Smooth muscle cell (in vitro differentiated cells): ENCODE data around the gene CHST12. TPM values are rescaled to one million over a fixed set of nuclear protein-coding genes. Genes with fewer than 3 reads are reported as not detected.

ENCODE experiments used
- DNase-seq: peaks from one replicate; lab custom pipeline; 2025; ENCODE audit not compliant: unreplicated experiment; lab: John Stamatoyannopoulos, UW
- H2AFZ ChIP-seq: fragments of 200-600 bp; sonication (generic); 2 replicates; pipeline ENCODE4 v1.6.0; 2016; ENCODE audit warnings: antibody characterized with exemption, low read depth, mild to moderate bottlenecking
- H3F3A ChIP-seq: fragments of 200-600 bp; sonication (generic); 2 replicates; pipeline ENCODE4 v1.6.0; 2017; ENCODE audit warnings: antibody characterized with exemption, low read depth
- H3K27ac ChIP-seq: fragments of 200-600 bp; sonication (generic); 2 replicates; pipeline ENCODE4 v1.5.1; 2016; ENCODE audit warnings: low read depth, mild to moderate bottlenecking
- H3K27me3 ChIP-seq: fragments of 200-600 bp; sonication (generic); 2 replicates; pipeline ENCODE4 v1.6.1; 2016; ENCODE audit warnings: low read depth, mild to moderate bottlenecking
- H3K36me3 ChIP-seq: fragments of 200-600 bp; sonication (generic); 2 replicates; pipeline ENCODE4 v1.5.1; 2016; ENCODE audit warnings: low read depth
- H3K4me1 ChIP-seq: fragments of 200-600 bp; sonication (generic); 2 replicates; pipeline ENCODE4 v1.5.1; 2016; ENCODE audit warnings: low read depth
- H3K4me2 ChIP-seq: fragments of 200-600 bp; sonication (generic); 2 replicates; pipeline ENCODE4 v1.6.0; 2016; ENCODE audit warnings: mild to moderate bottlenecking
- H3K4me3 ChIP-seq: fragments of 200-600 bp; sonication (generic); 2 replicates; pipeline ENCODE4 v1.5.1; 2016; ENCODE audit warnings: mild to moderate bottlenecking
- H3K79me2 ChIP-seq: fragments of 200-600 bp; sonication (generic); 2 replicates; pipeline ENCODE4 v1.6.0; 2016; ENCODE audit warnings: low read depth, mild to moderate bottlenecking
- H3K9ac ChIP-seq: fragments of 200-600 bp; sonication (generic); 2 replicates; pipeline ENCODE4 v1.6.0; 2016; ENCODE audit warnings: low read depth
- H3K9me3 ChIP-seq: fragments of 200-600 bp; sonication (generic); replicated peaks from 2 replicates; pipeline ENCODE4 v1.5.1; 2016; ENCODE audit warnings: low read depth
- H4K20me1 ChIP-seq: fragments of 200-600 bp; sonication (generic); 2 replicates; pipeline ENCODE4 v1.6.0; 2016; ENCODE audit warnings: low read depth
- WGBS: methylation state at CpG from one replicate; pipeline ENCODE4 v1.1.7; 2016; ENCODE audit warnings: low lambda C conversion rate; 5-methylcytosine and 5-hydroxymethylcytosine counted together
- polyA plus RNA-seq: library from polyadenylated mRNA; unstranded; fragments of >200 nt; fragmentation: Nextera tagmentation; extraction: Ambion mirVana; gene quantifications from 2 replicates; pipeline ENCODE4 v1.2.1, GENCODE V29; 2016
- total RNA-seq: library from RNA; depleted of rRNA; stranded (reverse); fragments of >200 nt; gene quantifications from 2 replicates; pipeline ENCODE4 v1.2.3, GENCODE V29; 2014
- TF ChIP-seq, protein P1 (sequence below): fragments of 200-600 bp; sonication (generic); IDR thresholded peaks from 2 replicates; pipeline ENCODE4 v1.5.1; 2017; ENCODE audit warnings: borderline replicate concordance, mild to moderate bottlenecking, antibody characterized with exemption; ENCODE audit not compliant: insufficient read depth, poor library complexity, severe bottlenecking

The CHST12 gene
- total and polyA plus RNA-seq, 2 experiments from 2014 or later = 10.1 to 19.7 TPM

DNA sequence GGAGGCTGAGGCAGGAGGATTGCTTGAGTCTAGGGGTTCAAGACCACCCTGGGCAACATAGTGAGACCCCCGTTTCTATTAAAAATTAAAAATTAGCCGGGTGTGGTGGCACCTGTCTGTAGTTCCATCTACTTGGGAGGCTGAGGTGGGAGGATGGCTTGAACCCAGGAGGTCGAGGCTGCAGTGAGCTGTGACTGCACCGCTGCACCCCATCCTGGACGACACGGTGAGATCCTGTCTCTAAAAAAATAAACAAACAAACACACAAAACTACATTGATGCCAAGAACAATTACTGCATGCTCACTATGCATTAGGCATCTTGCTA is 761 bp upstream of the CHST12 start:
- peaks cover 8% of the 10 kb centered on the region for H3K4me1 ChIP-seq
- WGBS = 78% methylated on average over 6 of the region's 6 CpGs
- H3K27ac ChIP-seq = peak overlapping the region; percentile 40
- peaks cover 24% of the 10 kb centered on the region for H3F3A ChIP-seq
- H3K4me2 ChIP-seq = peak overlapping the region; percentile 83
- no peak overlapping the region for H2AFZ ChIP-seq
- no peak overlapping the region for H3K9ac ChIP-seq
- no peaks in the 10 kb centered on the region for H3K36me3 ChIP-seq
- H3K4me3 ChIP-seq = peak overlapping the region; percentile 73
- no peak for DNase-seq
- peaks cover 7% of the 10 kb centered on the region for H4K20me1 ChIP-seq
- peaks cover 19% of the 10 kb centered on the region for H3K79me2 ChIP-seq
- TF ChIP-seq, protein P1, sequence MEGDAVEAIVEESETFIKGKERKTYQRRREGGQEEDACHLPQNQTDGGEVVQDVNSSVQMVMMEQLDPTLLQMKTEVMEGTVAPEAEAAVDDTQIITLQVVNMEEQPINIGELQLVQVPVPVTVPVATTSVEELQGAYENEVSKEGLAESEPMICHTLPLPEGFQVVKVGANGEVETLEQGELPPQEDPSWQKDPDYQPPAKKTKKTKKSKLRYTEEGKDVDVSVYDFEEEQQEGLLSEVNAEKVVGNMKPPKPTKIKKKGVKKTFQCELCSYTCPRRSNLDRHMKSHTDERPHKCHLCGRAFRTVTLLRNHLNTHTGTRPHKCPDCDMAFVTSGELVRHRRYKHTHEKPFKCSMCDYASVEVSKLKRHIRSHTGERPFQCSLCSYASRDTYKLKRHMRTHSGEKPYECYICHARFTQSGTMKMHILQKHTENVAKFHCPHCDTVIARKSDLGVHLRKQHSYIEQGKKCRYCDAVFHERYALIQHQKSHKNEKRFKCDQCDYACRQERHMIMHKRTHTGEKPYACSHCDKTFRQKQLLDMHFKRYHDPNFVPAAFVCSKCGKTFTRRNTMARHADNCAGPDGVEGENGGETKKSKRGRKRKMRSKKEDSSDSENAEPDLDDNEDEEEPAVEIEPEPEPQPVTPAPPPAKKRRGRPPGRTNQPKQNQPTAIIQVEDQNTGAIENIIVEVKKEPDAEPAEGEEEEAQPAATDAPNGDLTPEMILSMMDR = no peak
- H3K9me3 ChIP-seq = no peaks in the 10 kb centered on the region
- H3K27me3 ChIP-seq = no peaks in the 10 kb centered on the region

GRCh38 chr7:2403718-2404648 is 572 bp downstream of the CHST12 start:
- WGBS = 10% methylated on average over 66 of the region's 71 CpGs

DNA sequence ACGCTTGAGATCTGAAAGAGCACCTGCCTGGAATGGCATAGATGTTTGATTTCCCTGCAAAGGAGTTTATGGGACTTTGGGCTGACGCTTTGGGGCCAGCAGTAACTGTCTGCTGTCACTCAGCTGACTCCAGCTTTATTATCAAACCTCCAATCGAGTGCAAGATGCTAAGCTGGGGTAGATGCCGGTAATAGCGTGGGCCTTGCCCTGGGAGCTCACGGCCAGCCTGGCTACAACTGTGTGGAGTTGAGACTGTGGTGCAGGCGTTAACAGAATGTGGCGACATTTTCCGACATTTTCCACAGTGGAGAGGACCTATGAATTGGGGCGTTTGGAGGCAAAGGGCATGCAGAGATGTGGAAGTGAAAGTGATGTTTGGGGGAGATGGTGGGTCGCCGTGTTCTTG is 1.3 kb downstream of the CHST12 start:
- Histone ChIP-seq H3K4me2 (peak overlapping the region; percentile 88), H3K4me1 (peaks cover 8% of the 10 kb centered on the region), H3K27me3 (no peaks in the 10 kb centered on the region), H3K9ac (peak overlapping the region; percentile 80), H2AFZ (no peak overlapping the region), H4K20me1 (peaks cover 11% of the 10 kb centered on the region), H3K4me3 (peak overlapping the region; percentile 73), H3K27ac (no peak overlapping the region), H3K79me2 (peaks cover 19% of the 10 kb centered on the region), H3K9me3 (no peaks in the 10 kb centered on the region), H3K36me3 (no peaks in the 10 kb centered on the region), H3F3A (peaks cover 19% of the 10 kb centered on the region)
- TF ChIP-seq, protein P1 = no peak
- DNase-seq = no peak
- WGBS = 85% methylated on average over 12 of the region's 12 CpGs

More at GRCh38 chr7:2403718-2404648, 572 bp downstream of the CHST12 start:
- H3K4me3 ChIP-seq = peak overlapping the region; percentile 73
- H3K4me1 ChIP-seq = peaks cover 8% of the 10 kb centered on the region
- TF ChIP-seq, protein P1 = peak; percentile 16
- no peak overlapping the region for H3K27ac ChIP-seq
- H4K20me1 ChIP-seq = peaks cover 11% of the 10 kb centered on the region
- H3K79me2 ChIP-seq = peaks cover 19% of the 10 kb centered on the region
- H3K9ac ChIP-seq = peak overlapping the region; percentile 80
- H3K27me3 ChIP-seq = no peaks in the 10 kb centered on the region
- H3K9me3 ChIP-seq = no peaks in the 10 kb centered on the region
- H3K36me3 ChIP-seq = no peaks in the 10 kb centered on the region
- peak overlapping the region; percentile 64 for H2AFZ ChIP-seq
- H3K4me2 ChIP-seq = peak overlapping the region; percentile 88
- peak; percentile 33 for DNase-seq
- peaks cover 24% of the 10 kb centered on the region for H3F3A ChIP-seq

- Histone ChIP-seq H4K20me1 (peaks cover 16% of the 10 kb centered on the region), H2AFZ (no peak overlapping the region), H3K9me3 (no peaks in the 10 kb centered on the region), H3F3A (peaks cover 16% of the 10 kb centered on the region), H3K4me2 (no peak overlapping the region), H3K4me1 (peaks cover 4% of the 10 kb centered on the region), H3K27me3 (no peaks in the 10 kb centered on the region), H3K9ac (no peak overlapping the region), H3K4me3 (no peak overlapping the region), H3K79me2 (peaks cover 19% of the 10 kb centered on the region), H3K36me3 (no peaks in the 10 kb centered on the region), H3K27ac (no peak overlapping the region)
- DNase-seq = no peak
- TF ChIP-seq, protein P1 = no peak
- WGBS = 96% methylated on average over 7 of the region's 10 CpGs
Measured at GRCh38 chr7:2405201-2405600, 1.8 kb downstream of the CHST12 start.
